C1 segment of cervical spinal cord (tissue), 14 donors: ENCODE results near the gene MDFIC2.
A peak's percentile ranks its signal among the peaks of the same experiment; 100 is the strongest.
"Not testable (repeated sequence)": the region's sequence is repeated elsewhere in the genome, so short reads cannot be mapped to it uniquely, and the experiment has no call there.

Source experiments
- DNase-seq, 14 donors: peaks; one replicate each; lab custom pipeline; 2025; lab: John Stamatoyannopoulos, UW

MDFIC2 gene

GRCh38 chr3:70312336-70312735 lies at the start of gene MDFIC2:
MDFIC2 (minus strand) TSS chr3:70312638; CDS start chr3:70311973, 665 bp downstream.
- DNase-seq: no peak

- DNase-seq: no peak
Observed at GRCh38 chr3:70360979-70361760, 48.7 kb upstream of the MDFIC2 start.

GRCh38 chr3:70359711-70360110 lies 47.3 kb upstream of the MDFIC2 start:
- no peak for DNase-seq

GRCh38 chr3:70358978-70359580 lies 46.6 kb upstream of the MDFIC2 start:
- peak in 2 of 14 donors; percentile 0 to 36 for DNase-seq

- no peak for DNase-seq
Observed at GRCh38 chr3:70352215-70352614, 39.8 kb upstream of the MDFIC2 start.

GRCh38 chr3:70342149-70342548 lies 29.7 kb upstream of the MDFIC2 start:
- DNase-seq: no peak

GRCh38 chr3:70336885-70337284 lies 24.4 kb upstream of the MDFIC2 start:
- not testable (repeated sequence) for DNase-seq

GRCh38 chr3:70333080-70333479 lies 20.6 kb upstream of the MDFIC2 start:
- no peak for DNase-seq

GRCh38 chr3:70315021-70315420 lies 2.6 kb upstream of the MDFIC2 start:
- no peak for DNase-seq

GRCh38 chr3:70310809-70311208 lies 1.6 kb downstream of the MDFIC2 start:
- DNase-seq: no peak

GRCh38 chr3:70309591-70309990 lies 2.8 kb downstream of the MDFIC2 start:
- no peak for DNase-seq

GRCh38 chr3:70308760-70309159 lies 3.7 kb downstream of the MDFIC2 start:
- DNase-seq: peak in 1 of 14 donors; percentile 0

GRCh38 chr3:70306736-70307135 lies 5.7 kb downstream of the MDFIC2 start:
- no peak for DNase-seq

- DNase-seq: no peak
Observed at GRCh38 chr3:70298385-70298784, 14.1 kb downstream of the MDFIC2 start.

- no peak for DNase-seq
Observed at GRCh38 chr3:70291097-70291482, 21.3 kb downstream of the MDFIC2 start.

GRCh38 chr3:70290431-70291096 lies 21.9 kb downstream of the MDFIC2 start:
- not testable (repeated sequence) for DNase-seq

GRCh38 chr3:70281663-70282062 lies 30.8 kb downstream of the MDFIC2 start:
- DNase-seq: no peak

GRCh38 chr3:70277304-70277703 lies 35.1 kb downstream of the MDFIC2 start:
- DNase-seq: no peak

- DNase-seq: no peak
Observed at GRCh38 chr3:70276901-70277300, 35.5 kb downstream of the MDFIC2 start.

GRCh38 chr3:70273492-70273891 lies 38.9 kb downstream of the MDFIC2 start:
- no peak for DNase-seq

GRCh38 chr3:70272798-70273197 lies 39.6 kb downstream of the MDFIC2 start:
- DNase-seq: no peak

GRCh38 chr3:70264122-70264780 lies 48.2 kb downstream of the MDFIC2 start:
- no peak for DNase-seq
